HL-60 (cell line): ENCODE measurements around the gene MRGPRX2.

Experiments used
- CTCF ChIP-seq: IDR thresholded peaks from one replicate; pipeline ENCODE4 v1.5.1; 2011; ENCODE audit warnings: low read length, control low read depth, inconsistent platforms; ENCODE audit not compliant: insufficient read depth
- POLR2AphosphoS5 ChIP-seq: IDR thresholded peaks from 2 replicates; pipeline ENCODE4 v1.6.1; 2012; ENCODE audit warnings: low read depth
- SPI1 ChIP-seq: IDR thresholded peaks from 2 replicates; pipeline ENCODE4 v1.6.1; 2012; ENCODE audit warnings: low read depth, mild to moderate bottlenecking, borderline replicate concordance
- TF ChIP-seq, protein P1 (sequence below): IDR thresholded peaks from 2 replicates; pipeline ENCODE4 v1.6.1; 2012; ENCODE audit warnings: low read depth; ENCODE audit not compliant: insufficient replicate concordance

GRCh38 chr11:19092850-19093249 is 32.3 kb upstream of the MRGPRX2 start:
- TF ChIP-seq CTCF = no peak
- TF ChIP-seq POLR2AphosphoS5 = no peak
- TF ChIP-seq, protein P1, sequence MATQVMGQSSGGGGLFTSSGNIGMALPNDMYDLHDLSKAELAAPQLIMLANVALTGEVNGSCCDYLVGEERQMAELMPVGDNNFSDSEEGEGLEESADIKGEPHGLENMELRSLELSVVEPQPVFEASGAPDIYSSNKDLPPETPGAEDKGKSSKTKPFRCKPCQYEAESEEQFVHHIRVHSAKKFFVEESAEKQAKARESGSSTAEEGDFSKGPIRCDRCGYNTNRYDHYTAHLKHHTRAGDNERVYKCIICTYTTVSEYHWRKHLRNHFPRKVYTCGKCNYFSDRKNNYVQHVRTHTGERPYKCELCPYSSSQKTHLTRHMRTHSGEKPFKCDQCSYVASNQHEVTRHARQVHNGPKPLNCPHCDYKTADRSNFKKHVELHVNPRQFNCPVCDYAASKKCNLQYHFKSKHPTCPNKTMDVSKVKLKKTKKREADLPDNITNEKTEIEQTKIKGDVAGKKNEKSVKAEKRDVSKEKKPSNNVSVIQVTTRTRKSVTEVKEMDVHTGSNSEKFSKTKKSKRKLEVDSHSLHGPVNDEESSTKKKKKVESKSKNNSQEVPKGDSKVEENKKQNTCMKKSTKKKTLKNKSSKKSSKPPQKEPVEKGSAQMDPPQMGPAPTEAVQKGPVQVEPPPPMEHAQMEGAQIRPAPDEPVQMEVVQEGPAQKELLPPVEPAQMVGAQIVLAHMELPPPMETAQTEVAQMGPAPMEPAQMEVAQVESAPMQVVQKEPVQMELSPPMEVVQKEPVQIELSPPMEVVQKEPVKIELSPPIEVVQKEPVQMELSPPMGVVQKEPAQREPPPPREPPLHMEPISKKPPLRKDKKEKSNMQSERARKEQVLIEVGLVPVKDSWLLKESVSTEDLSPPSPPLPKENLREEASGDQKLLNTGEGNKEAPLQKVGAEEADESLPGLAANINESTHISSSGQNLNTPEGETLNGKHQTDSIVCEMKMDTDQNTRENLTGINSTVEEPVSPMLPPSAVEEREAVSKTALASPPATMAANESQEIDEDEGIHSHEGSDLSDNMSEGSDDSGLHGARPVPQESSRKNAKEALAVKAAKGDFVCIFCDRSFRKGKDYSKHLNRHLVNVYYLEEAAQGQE = no peak
- TF ChIP-seq SPI1 = no peak
